GM13977 (cell line): ENCODE results near the gene SUMO1.

ENCODE experiments used
- DNase-seq: peaks from one replicate; pipeline ENCODE4 v3.0.0; 2012; ENCODE audit warnings: low spot score
- in situ Hi-C: fragments of 300-500 bp; cut with MboI; formaldehyde crosslinking; loops from one replicate; pipeline ENCODE4 v1.12.0; 2022; ENCODE audit warnings: low sequenced_read_pairs, low pct_unique_long_range_greater_than_20kb, mixed read lengths, inconsistent platforms; ENCODE audit not compliant: unreplicated experiment
- TF ChIP-seq, protein P1 (sequence below): IDR thresholded peaks from 2 replicates; pipeline ENCODE4 v1.5.1; 2012; ENCODE audit warnings: mild to moderate bottlenecking, control low read depth; ENCODE audit not compliant: insufficient read depth; ENCODE audit errors: extremely low read depth, missing control alignments

Gene SUMO1

DNA sequence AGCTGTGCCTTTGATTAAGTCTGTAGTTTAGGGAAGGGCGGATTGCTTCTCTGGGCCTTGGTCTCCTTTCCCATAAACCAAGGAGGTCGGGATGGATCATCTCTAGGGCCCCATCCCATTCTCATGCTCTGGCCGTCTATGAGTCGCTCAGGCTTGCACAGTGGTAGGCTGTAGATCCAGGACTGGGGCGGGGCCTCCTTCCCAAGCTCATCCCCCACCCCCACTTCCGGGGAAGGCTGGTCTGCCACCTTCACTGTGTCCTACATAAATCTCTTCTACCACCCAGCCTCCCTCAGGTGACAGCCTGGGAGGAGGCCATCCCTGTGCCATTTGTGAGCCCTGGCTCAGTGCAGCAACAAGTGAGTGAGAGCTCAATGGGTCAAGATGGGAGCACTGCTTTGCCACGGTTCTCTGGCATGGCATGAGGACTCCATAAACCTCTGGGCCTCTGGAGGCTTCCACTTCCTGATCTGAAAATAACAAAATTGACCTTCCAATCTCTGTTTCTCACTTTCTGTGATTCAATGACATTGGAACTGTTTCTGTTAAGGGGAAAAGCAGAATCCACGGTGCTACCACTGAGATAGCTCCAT lies 68.5 kb downstream of the SUMO1 start:
- TF ChIP-seq, protein P1, sequence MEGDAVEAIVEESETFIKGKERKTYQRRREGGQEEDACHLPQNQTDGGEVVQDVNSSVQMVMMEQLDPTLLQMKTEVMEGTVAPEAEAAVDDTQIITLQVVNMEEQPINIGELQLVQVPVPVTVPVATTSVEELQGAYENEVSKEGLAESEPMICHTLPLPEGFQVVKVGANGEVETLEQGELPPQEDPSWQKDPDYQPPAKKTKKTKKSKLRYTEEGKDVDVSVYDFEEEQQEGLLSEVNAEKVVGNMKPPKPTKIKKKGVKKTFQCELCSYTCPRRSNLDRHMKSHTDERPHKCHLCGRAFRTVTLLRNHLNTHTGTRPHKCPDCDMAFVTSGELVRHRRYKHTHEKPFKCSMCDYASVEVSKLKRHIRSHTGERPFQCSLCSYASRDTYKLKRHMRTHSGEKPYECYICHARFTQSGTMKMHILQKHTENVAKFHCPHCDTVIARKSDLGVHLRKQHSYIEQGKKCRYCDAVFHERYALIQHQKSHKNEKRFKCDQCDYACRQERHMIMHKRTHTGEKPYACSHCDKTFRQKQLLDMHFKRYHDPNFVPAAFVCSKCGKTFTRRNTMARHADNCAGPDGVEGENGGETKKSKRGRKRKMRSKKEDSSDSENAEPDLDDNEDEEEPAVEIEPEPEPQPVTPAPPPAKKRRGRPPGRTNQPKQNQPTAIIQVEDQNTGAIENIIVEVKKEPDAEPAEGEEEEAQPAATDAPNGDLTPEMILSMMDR: no peak
- no peak for DNase-seq

DNA sequence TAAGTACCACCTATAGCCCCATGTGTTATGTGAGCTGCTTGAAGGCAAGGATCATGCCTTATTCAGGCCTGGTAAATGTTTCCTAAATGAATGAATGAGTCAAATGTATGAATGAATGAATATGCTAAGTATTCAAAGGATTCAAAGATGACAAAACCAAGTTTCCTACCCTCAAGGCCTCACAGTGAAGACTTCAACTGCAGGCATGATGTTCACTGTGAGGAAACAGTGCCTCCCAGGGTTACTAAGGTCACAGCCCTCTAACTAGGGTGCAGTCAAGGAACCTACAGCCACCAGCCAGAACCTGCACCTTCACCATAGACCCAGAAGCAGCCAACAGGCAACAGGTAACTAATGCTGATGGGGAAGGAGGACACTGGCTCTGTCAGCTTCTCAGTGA lies 69.3 kb downstream of the SUMO1 start:
- in situ Hi-C loops: no loop called here
- TF ChIP-seq, protein P1: no peak
- DNase-seq: no peak

More for the DNA sequence above, 68.5 kb downstream of the SUMO1 start:
- in situ Hi-C loops: no loop called here

DNA sequence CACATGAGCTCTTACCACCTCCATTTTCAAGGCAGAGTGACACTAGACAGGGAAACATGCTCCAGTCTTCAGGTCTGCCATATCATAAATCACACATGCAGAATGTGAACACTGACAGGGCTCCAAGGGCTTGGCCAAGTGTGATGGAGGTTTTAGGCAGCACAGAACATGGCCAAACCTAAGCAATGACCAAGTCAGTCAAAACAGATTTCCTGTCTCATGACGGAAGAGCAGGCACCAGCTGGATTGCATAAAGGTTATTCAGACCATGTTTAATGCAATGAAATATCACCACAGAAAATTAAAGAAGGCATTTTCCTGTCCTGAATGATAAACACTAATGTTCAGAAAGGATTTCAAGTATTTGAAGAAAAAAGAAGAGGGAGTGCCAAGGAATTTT lies 72.5 kb downstream of the SUMO1 start:
- DNase-seq: no peak
- TF ChIP-seq, protein P1: no peak
- in situ Hi-C loops: no loop called here

DNA sequence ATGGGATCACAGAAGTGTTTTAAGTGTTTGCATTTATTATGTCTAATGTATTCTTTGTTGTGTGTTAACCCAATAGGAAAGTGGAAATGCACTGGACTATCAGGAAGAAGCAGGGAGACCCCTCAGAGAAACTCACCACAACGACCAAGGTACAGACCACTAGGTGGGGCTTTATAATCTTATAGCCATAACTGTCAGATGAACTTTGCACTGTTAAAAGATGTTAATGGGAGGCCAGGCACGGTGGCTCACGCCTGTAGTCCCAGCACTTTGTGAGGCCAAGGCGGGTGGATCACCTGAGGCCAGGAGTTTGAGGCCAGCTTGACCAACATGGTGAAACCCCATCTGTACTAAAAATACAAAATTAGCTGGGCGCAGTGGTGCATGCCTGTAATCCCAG lies 73.2 kb downstream of the SUMO1 start:
- no peak for DNase-seq
- in situ Hi-C loops: no loop called here
- TF ChIP-seq, protein P1: no peak

DNA sequence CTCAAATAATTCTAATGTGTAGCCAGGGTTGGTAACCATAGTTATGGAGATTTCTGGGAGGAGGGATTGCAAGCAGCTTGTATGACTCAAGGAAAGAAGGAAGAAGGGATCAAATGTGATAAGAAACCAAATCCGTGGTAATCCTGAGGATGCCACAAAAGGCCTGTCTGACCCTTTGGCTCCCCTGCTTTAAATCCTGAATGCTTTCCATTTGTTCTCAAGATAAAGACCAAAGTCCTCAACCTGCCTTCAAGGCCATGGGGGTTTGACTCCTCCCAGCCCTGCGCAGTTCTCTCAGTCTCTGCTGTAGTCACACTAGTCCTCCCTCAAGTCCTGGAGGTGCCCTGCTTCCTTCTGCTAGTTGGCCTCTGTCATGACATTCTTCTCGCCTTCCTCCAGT lies 74.0 kb downstream of the SUMO1 start:
- DNase-seq: no peak
- in situ Hi-C loops: no loop called here
- TF ChIP-seq, protein P1: no peak

DNA sequence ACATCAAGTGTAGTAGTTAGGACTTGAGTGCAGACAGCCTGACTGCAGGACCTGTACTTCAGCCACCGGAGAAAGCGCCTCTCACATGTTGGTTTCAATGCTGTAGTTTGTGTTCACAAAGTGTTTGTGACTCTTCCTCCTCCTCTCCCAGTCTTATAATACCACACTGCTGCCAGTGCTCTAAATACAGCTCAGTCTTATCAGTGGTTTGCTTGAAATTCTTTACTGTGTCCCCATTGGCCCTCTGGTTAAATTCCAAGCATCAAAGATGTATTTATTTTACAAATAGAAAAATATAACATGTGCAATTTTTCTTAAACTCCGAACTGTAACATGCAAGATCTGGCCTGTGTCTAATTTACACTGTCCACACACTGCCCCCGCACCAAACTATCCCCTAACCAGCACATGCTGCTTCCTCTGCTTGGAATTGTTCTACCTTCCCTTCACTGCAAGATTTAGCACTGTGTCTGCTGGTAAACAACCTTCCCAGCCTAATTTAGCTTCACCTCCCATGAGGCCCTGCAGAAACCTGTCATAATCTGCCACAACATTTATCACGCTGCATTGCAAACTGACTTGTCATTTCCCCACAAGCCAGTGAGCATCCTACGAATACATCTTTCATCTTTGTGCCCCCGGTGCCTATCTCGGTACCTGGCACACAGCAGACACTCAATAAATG lies 77.1 kb downstream of the SUMO1 start:
- no peak for DNase-seq
- in situ Hi-C loops: no loop called here
- TF ChIP-seq, protein P1: no peak
